ENCODE data around the gene SLC38A10. TPM values are rescaled to one million over a fixed set of nuclear protein-coding genes. Genes with fewer than 3 reads are reported as not detected.

The SLC38A10 gene
- total RNA-seq, 1 experiment from 2014 or later: 109 TPM

- TF ChIP-seq REST (IDR thresholded peaks at IDR 0.05; ENCODE audit: low read depth): no peak
- no peak for TF ChIP-seq POLR2AphosphoS5 (IDR thresholded peaks at IDR 0.05; ENCODE audit: low read depth, low read length)
- no peak for TF ChIP-seq CBX3 (IDR thresholded peaks at IDR 0.05; ENCODE audit: low read depth)
Observed at GRCh38 chr17:81237591-81238489, 57.3 kb downstream of the SLC38A10 start (continued).

GRCh38 chr17:81236784-81237183 lies 58.3 kb downstream of the SLC38A10 start:
- Histone ChIP-seq H3K79me2 (ENCODE audit: insufficient read depth, low read length) (peaks cover 42% of the 10 kb centered on the region), H3K27me3 (ENCODE audit: insufficient read depth, low read length) (no peaks in the 10 kb centered on the region), H3K36me3 (ENCODE audit: control insufficient read depth in 1 of 2, insufficient read depth in 2 of 2, low read length in 2 of 2) (peaks cover 0 to 7% of the 10 kb centered on the region in 2 experiments; a peak in 1 of 4 replicates), H3K4me1 (ENCODE audit: control insufficient read depth in 1 of 2, insufficient read depth in 2 of 2, low read length in 2 of 2) (peaks cover 12 to 29% of the 10 kb centered on the region in 2 experiments; a peak in 3 of 4 replicates), H3K4me2 (ENCODE audit: low read length) (no peak overlapping the region), H4K20me1 (ENCODE audit: insufficient read depth) (no peaks in the 10 kb centered on the region), H3K9me2 (ENCODE audit: insufficient read depth) (no peaks in the 10 kb centered on the region), H2AFZ (ENCODE audit: low read depth, low read length, poor library complexity, severe bottlenecking) (no peak overlapping the region), H3K4me3 (replicated peaks in 1 of 2; ENCODE audit: low read depth in 1 of 2, low read length in 2 of 2) (no peak overlapping the region), H3K9me3 (ENCODE audit: control insufficient read depth in 1 of 2, insufficient read depth in 1 of 2, low read depth in 1 of 2, low read length in 2 of 2) (no peaks in the 10 kb centered on the region), H3K27ac (ENCODE audit: low read depth, low read length) (no peak overlapping the region; the same call in 1 of the 2 replicates), H3K9ac (ENCODE audit: low read length) (no peak overlapping the region)
- ATAC-seq (no peak), DNase-seq (ENCODE audit: low read depth, low spot score) (no peak)
- no TSS peak for BruUV-seq (replicated peaks)
- intact Hi-C loops (cut with micrococcal nuclease): no loop called here
- ChIA-PET POLR2A (interaction anchor here (1.2 kb wide), 1 partner anchor 14 kb away, joined by 3 read pairs; the partner anchor contains the start of gene CEP131), CTCF (no interaction called here), RAD21 (ENCODE audit: low non-redundant PET in 1 of 2, low total read pairs in 2 of 2, uncharacterized antibody in 2 of 2, unreplicated experiment in 2 of 2) (no interaction called here)
- TF ChIP-seq ZBTB33 (IDR thresholded peaks at IDR 0.05; ENCODE audit: extremely low read depth, insufficient replicate concordance, low read length): no peak
- no peak for TF ChIP-seq CEBPB (IDR thresholded peaks at IDR 0.05; ENCODE audit: low read depth)
- TF ChIP-seq SIN3A (IDR thresholded peaks at IDR 0.05; ENCODE audit: low read depth): no peak
- no peak for TF ChIP-seq REST (IDR thresholded peaks at IDR 0.05; ENCODE audit: low read depth)
- TF ChIP-seq POLR2AphosphoS5 (IDR thresholded peaks at IDR 0.05; ENCODE audit: low read depth, low read length): no peak
- TF ChIP-seq MAX (IDR thresholded peaks at IDR 0.05): no peak
- TF ChIP-seq EZH2 (IDR thresholded peaks at IDR 0.05): no peak
